Measurements from ENCODE around the gene CCR2.

Gene CCR2

GRCh38 chr3:46395210-46395661, 41.3 kb downstream of the CCR2 start:
- no peak overlapping the region for H2AFZ ChIP-seq (ENCODE audit: low read depth, low read length)

DNA sequence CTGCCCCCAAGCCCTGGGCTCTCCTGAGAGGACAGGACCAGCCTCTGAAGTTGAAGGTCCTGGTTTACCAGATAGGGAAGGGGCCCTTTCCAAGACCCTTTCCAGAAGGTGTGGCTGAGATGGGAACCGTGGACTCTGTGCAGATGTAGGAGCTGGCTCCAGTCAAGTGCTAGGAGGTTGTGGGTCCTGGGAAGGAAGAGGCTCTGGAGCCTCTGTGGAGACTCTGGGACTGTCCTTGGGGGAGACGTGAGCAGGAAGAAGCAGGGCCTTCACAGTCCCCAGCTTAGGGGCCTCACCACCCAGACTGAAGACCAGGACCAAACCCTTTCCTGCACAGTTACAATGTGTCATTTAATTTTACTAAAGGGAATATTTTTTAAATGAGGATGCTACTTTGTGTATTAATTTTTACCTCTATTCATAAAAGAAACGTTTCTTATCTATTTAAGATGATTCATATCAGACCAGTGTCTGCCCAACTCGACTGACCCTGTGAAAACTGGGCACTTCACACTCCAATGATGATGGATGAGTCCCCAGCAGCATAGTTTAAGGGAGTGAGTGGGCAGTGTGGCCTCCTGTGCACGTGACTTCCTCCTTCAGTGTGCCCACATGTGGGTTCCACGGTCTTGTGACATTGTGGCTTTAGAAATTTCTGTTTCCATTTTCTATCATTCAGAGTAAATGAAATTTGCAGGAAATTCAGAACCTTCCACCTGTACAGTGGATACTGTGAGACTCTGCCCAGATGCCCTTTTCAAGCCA, 42.0 kb downstream of the CCR2 start:
- H3K4me1 ChIP-seq (ENCODE audit: low read length): peaks cover 7% of the 10 kb centered on the region

More at GRCh38 chr3:46395210-46395661, 41.3 kb downstream of the CCR2 start:
- Histone ChIP-seq H3K36me3 (replicated peaks; ENCODE audit: low read depth, low read length) (no peaks in the 10 kb centered on the region), H3K27ac (ENCODE audit: low read length) (no peak overlapping the region), H3K9ac (ENCODE audit: low read length) (no peak overlapping the region), H3K4me3 (ENCODE audit: low read length) (no peak overlapping the region), H3K4me1 (ENCODE audit: low read length) (peaks cover 7% of the 10 kb centered on the region), H4K20me1 (ENCODE audit: insufficient read depth, low read length) (no peaks in the 10 kb centered on the region), H3K27me3 (ENCODE audit: low read depth, low read length) (peaks cover 20% of the 10 kb centered on the region; the same call in 1 of the 2 replicates), H3K4me2 (ENCODE audit: low read length) (no peak overlapping the region), H3K9me3 (ENCODE audit: insufficient read depth, low read length) (no peaks in the 10 kb centered on the region), H3K79me2 (ENCODE audit: low read length) (no peaks in the 10 kb centered on the region)
- TF ChIP-seq EZH2phosphoT487 (IDR thresholded peaks at IDR 0.05; ENCODE audit: low read depth): no peak
- TF ChIP-seq, protein P1, sequence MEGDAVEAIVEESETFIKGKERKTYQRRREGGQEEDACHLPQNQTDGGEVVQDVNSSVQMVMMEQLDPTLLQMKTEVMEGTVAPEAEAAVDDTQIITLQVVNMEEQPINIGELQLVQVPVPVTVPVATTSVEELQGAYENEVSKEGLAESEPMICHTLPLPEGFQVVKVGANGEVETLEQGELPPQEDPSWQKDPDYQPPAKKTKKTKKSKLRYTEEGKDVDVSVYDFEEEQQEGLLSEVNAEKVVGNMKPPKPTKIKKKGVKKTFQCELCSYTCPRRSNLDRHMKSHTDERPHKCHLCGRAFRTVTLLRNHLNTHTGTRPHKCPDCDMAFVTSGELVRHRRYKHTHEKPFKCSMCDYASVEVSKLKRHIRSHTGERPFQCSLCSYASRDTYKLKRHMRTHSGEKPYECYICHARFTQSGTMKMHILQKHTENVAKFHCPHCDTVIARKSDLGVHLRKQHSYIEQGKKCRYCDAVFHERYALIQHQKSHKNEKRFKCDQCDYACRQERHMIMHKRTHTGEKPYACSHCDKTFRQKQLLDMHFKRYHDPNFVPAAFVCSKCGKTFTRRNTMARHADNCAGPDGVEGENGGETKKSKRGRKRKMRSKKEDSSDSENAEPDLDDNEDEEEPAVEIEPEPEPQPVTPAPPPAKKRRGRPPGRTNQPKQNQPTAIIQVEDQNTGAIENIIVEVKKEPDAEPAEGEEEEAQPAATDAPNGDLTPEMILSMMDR (IDR thresholded peaks at IDR 0.05; ENCODE audit: low read depth, low read length): peak; percentile 54

DNA sequence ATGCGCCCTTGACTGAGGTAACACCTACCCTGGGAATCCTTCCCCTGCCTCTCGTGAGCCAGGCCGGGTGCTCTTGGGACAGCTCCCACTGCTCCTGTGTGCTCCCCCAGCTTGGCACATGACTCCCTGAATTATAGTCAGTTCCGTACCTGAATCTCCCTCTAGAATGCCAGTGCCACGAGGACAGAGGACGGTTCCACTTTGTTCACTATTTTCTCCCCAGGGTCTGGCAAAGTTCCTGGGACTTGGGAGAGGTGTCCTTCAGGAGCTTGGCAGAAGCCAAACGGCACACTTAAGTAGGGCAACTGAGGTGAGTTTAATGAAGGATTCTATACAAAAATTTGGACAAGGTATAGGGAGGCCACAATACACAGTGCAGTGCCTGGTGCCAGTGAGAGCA, 43.2 kb downstream of the CCR2 start:
- Histone ChIP-seq H3K9ac (ENCODE audit: low read length) (no peak overlapping the region), H3K4me1 (ENCODE audit: low read length) (peaks cover 7% of the 10 kb centered on the region), H3K27me3 (ENCODE audit: low read depth, low read length) (peaks cover 32% of the 10 kb centered on the region), H2AFZ (ENCODE audit: low read depth, low read length) (no peak overlapping the region), H3K4me3 (ENCODE audit: low read length) (no peak overlapping the region), H4K20me1 (ENCODE audit: insufficient read depth, low read length) (no peaks in the 10 kb centered on the region), H3K36me3 (replicated peaks; ENCODE audit: low read depth, low read length) (no peaks in the 10 kb centered on the region), H3K4me2 (ENCODE audit: low read length) (no peak overlapping the region), H3K79me2 (ENCODE audit: low read length) (no peaks in the 10 kb centered on the region), H3K27ac (ENCODE audit: low read length) (no peak overlapping the region), H3K9me3 (ENCODE audit: insufficient read depth, low read length) (no peaks in the 10 kb centered on the region)
- TF ChIP-seq EZH2phosphoT487 (IDR thresholded peaks at IDR 0.05; ENCODE audit: low read depth): no peak
- TF ChIP-seq, protein P1 (IDR thresholded peaks at IDR 0.05; ENCODE audit: low read depth, low read length): no peak

More for the DNA sequence above, 42.0 kb downstream of the CCR2 start:
- no peaks in the 10 kb centered on the region for H3K36me3 ChIP-seq (replicated peaks; ENCODE audit: low read depth, low read length)
- no peak overlapping the region for H3K9ac ChIP-seq (ENCODE audit: low read length)
- H2AFZ ChIP-seq (ENCODE audit: low read depth, low read length): 0 out of 2 replicates have a peak overlapping the region, but pooled peaks have one; percentile 28
- no peak for TF ChIP-seq EZH2phosphoT487 (IDR thresholded peaks at IDR 0.05; ENCODE audit: low read depth)
- TF ChIP-seq, protein P1 (IDR thresholded peaks at IDR 0.05; ENCODE audit: low read depth, low read length): no peak
- no peaks in the 10 kb centered on the region for H3K9me3 ChIP-seq (ENCODE audit: insufficient read depth, low read length)
- no peak overlapping the region for H3K27ac ChIP-seq (ENCODE audit: low read length)
- no peaks in the 10 kb centered on the region for H3K79me2 ChIP-seq (ENCODE audit: low read length)
- H3K27me3 ChIP-seq (ENCODE audit: low read depth, low read length): peaks cover 27% of the 10 kb centered on the region; the same call in 1 of the 2 replicates
- H3K4me3 ChIP-seq (ENCODE audit: low read length): no peak overlapping the region
- no peak overlapping the region for H3K4me2 ChIP-seq (ENCODE audit: low read length)
- no peaks in the 10 kb centered on the region for H4K20me1 ChIP-seq (ENCODE audit: insufficient read depth, low read length)

- no peaks in the 10 kb centered on the region for H3K79me2 ChIP-seq (ENCODE audit: low read length)
- H3K27me3 ChIP-seq (ENCODE audit: low read depth, low read length): peaks cover 32% of the 10 kb centered on the region
- H3K4me3 ChIP-seq (ENCODE audit: low read length): no peak overlapping the region
- H2AFZ ChIP-seq (ENCODE audit: low read depth, low read length): no peak overlapping the region
- no peaks in the 10 kb centered on the region for H4K20me1 ChIP-seq (ENCODE audit: insufficient read depth, low read length)
- H3K4me2 ChIP-seq (ENCODE audit: low read length): no peak overlapping the region
- TF ChIP-seq, protein P1 (IDR thresholded peaks at IDR 0.05; ENCODE audit: low read depth, low read length): no peak
- no peak for TF ChIP-seq EZH2phosphoT487 (IDR thresholded peaks at IDR 0.05; ENCODE audit: low read depth)
- H3K9ac ChIP-seq (ENCODE audit: low read length): no peak overlapping the region
- no peak overlapping the region for H3K27ac ChIP-seq (ENCODE audit: low read length)
- H3K4me1 ChIP-seq (ENCODE audit: low read length): peaks cover 7% of the 10 kb centered on the region
- H3K9me3 ChIP-seq (ENCODE audit: insufficient read depth, low read length): no peaks in the 10 kb centered on the region
- no peaks in the 10 kb centered on the region for H3K36me3 ChIP-seq (replicated peaks; ENCODE audit: low read depth, low read length)
Observed at GRCh38 chr3:46398186-46398955, 44.5 kb downstream of the CCR2 start.

All from OCI-LY3 (cell line).